Stimulated activated memory B cell treated with anti-CD40 and anti-IgM and Interleukin-4, amounts not matched to agents 10 μg/mL and 1 μg/mL and 100 μg/mL, for 72 hours (primary cell): Measurements from ENCODE around the gene ABCA1.

Experiments used
- ATAC-seq: fragments of 150-1000 bp; cut with Tn5 transposase; 2 replicates; pipeline ENCODE4 v1.10.0; 2021
- H3K27ac Mint-ChIP-seq: one replicate; pipeline ENCODE4 v1.8.0; 2022; ENCODE audit warnings: mild to moderate bottlenecking, mixed read lengths
- H3K27me3 Mint-ChIP-seq: one replicate; pipeline ENCODE4 v1.8.0; 2022; ENCODE audit warnings: mixed read lengths
- H3K36me3 Mint-ChIP-seq: one replicate; pipeline ENCODE4 v1.8.0; 2022; ENCODE audit warnings: mixed read lengths
- H3K4me1 Mint-ChIP-seq: one replicate; pipeline ENCODE4 v1.8.0; 2022; ENCODE audit warnings: mixed read lengths
- H3K4me3 Mint-ChIP-seq: one replicate; pipeline ENCODE4 v1.8.0; 2022; ENCODE audit warnings: mild to moderate bottlenecking, moderate library complexity, mixed read lengths
- H3K9me3 Mint-ChIP-seq: one replicate; pipeline ENCODE4 v1.8.0; 2022; ENCODE audit warnings: mixed read lengths

The ABCA1 gene

GRCh38 chr9:104743376-104743985, 184.5 kb downstream of the ABCA1 start:
- ATAC-seq = peak; percentile 24
- Mint-ChIP-seq H3K36me3 (no peaks in the 10 kb centered on the region), H3K27me3 (no peaks in the 10 kb centered on the region), H3K4me1 (peaks cover 31% of the 10 kb centered on the region), H3K27ac (no peak overlapping the region), H3K4me3 (no peak overlapping the region), H3K9me3 (no peaks in the 10 kb centered on the region)

GRCh38 chr9:104740621-104741020, 187.3 kb downstream of the ABCA1 start:
- H3K9me3 Mint-ChIP-seq = no peaks in the 10 kb centered on the region
- ATAC-seq = no peak
- no peaks in the 10 kb centered on the region for H3K36me3 Mint-ChIP-seq
- H3K27me3 Mint-ChIP-seq = no peaks in the 10 kb centered on the region
- no peak overlapping the region for H3K4me3 Mint-ChIP-seq
- peaks cover 20% of the 10 kb centered on the region for H3K4me1 Mint-ChIP-seq
- H3K27ac Mint-ChIP-seq = peak overlapping the region; percentile 64

GRCh38 chr9:104738452-104738851, 189.5 kb downstream of the ABCA1 start:
- Mint-ChIP-seq H3K9me3 (no peaks in the 10 kb centered on the region), H3K4me3 (no peak overlapping the region), H3K27me3 (no peaks in the 10 kb centered on the region), H3K36me3 (no peaks in the 10 kb centered on the region), H3K4me1 (peaks cover 20% of the 10 kb centered on the region), H3K27ac (peak overlapping the region; percentile 4)
- no peak for ATAC-seq
